HG02870 (cell line): ENCODE results near the gene STRADB.
"Not testable (repeated sequence)": the region's sequence is repeated elsewhere in the genome, so short reads cannot be mapped to it uniquely, and the experiment has no call there.

ENCODE experiments used
- ATAC-seq: cut with Tn5 transposase; IDR thresholded peaks from one replicate; pipeline ENCODE4 v1.9.1; 2021; ENCODE audit warnings: mild to moderate bottlenecking, moderate library complexity; ENCODE audit not compliant: unreplicated experiment

Gene STRADB, protein sequence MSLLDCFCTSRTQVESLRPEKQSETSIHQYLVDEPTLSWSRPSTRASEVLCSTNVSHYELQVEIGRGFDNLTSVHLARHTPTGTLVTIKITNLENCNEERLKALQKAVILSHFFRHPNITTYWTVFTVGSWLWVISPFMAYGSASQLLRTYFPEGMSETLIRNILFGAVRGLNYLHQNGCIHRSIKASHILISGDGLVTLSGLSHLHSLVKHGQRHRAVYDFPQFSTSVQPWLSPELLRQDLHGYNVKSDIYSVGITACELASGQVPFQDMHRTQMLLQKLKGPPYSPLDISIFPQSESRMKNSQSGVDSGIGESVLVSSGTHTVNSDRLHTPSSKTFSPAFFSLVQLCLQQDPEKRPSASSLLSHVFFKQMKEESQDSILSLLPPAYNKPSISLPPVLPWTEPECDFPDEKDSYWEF

DNA sequence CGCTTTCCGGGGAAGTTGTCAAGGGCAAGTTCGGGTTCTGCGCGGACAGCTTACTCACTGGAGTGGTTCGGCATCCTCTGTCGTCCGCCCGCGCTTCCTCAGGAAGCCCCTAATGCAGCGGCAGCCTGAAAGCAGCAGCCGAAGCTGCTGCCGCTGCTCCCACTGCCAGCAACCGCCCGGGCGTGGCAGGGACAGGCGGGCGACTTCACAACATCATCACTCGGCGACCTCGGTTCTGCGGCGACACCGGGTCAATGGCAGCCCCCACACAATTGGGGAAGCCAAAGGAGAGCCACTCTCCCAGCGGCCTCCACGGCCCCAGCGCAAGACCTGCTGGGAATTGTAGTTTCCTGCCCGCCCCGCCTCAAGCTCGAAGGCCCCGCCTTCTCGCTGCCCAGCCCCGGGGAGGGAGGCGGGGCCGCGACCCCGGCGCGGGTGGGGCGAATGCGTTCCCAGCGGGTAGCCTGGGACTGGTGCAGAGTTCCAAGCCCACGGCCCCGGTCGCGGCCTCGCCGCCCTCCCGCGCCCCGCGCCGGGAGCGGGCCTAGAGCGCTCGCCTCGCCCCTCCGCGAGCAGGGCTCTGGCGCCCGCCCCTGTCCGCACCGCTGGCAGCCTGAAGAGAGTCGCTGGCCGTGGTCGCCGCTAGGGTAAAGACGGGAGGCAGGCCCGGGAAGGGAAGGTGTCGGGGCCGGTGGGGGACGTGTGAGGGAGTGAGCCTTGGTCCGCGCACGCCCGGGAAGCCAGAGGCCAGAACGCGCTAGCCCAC lies at the start of gene STRADB, which contains the start of gene TRAK2:
STRADB (plus strand) TSS at position 449 of the 766 bp plus-strand sequence. CDS start 3,101 bp downstream, outside the sequence.
TRAK2 (minus strand) TSS at position 167 of the 766 bp plus-strand sequence. CDS start 30,951 bp downstream, outside the sequence.
- peak; percentile 95 for ATAC-seq

DNA sequence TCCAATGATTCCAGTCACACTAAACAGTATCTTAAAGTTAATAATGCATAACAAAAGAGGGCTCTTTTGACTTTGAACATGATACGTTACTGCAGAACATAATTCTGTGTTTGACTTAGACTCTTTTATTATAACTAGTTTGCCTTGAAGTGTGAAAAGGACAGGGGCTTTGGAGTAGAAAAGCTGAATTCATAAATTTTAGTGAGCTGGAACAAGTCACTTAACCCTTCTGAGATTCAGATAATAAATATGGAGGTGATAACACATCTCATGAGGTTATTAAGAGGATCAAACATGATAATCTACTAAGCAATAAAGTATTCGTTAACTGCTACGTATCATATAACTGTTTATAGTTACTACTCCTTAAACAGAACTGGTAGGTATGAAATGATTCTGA lies 49.7 kb upstream of the STRADB start:
- no peak for ATAC-seq

- no peak for ATAC-seq
Observed at GRCh38 chr2:201402651-201403562, 48.6 kb upstream of the STRADB start.

DNA sequence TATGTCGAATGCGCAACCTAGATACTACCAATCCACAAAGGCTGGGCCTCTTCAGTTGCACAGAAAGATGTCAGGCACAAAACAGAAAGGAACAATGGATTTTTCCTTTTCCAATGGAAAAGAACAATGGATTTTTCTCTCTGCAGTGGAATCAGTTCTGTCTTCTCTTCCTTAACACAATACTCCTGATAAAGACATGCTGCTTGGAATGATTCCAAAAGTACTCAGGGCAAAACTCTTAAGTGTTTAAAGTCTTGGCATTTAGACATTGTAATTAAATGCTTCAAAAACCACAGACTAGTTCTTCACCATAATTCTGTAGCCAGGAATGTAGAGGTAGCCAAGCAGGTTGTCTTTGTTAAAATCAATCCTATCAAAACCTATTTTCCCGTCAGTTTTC lies 47.7 kb upstream of the STRADB start:
- no peak for ATAC-seq

DNA sequence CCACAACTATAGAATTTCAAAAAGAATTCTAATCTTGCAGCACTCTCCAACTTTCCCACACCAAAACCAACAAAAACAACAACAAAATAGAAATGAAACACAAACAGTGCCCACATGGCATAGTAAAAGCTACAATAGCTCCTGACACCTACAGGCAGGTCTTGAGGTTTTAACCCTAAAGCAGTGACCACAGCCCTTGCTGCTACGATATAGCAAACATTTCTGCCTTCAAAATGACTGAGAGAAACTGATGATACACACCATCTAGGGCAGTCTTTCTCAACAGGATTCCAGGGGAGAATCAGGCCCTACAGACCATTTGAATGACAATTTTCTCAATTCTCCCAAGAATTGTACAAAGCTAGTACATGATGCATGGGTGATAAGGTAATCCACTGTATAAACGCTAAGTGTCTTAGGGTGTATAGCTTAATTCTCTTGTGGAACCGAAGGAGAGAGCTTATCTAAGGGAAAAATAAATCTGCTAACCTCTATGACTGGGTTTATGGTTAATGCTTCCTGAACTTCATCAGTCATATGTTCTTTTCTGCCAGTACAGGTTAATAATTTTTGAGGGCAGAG lies 46.8 kb upstream of the STRADB start:
- ATAC-seq, result no peak

DNA sequence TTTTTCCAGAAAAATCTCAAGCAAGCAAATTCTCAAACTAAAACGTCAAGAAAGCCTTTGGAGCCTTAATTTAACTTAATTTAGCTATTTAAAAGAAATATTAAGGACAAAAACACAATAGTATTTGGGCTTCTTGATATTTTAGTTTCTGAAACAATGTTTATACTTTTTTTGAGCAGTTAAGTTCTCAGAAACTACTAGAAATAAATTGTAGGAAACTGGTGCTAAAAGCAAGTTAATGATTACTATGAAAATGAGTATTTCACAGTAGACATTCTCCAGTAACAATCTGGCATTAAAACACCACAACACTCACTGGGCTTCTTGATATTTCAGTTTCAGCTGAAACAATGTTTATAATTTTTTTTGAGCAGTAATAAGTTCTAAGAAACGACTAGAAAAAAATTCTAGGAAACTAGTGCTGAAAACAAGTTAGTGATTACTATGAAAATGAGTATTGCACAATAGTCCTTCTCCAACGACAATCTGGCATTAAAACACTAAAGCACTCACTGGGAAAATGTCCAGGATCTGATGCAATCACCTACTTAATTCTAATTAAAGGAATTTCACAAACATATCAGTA lies 45.4 kb upstream of the STRADB start:
- no peak for ATAC-seq

DNA sequence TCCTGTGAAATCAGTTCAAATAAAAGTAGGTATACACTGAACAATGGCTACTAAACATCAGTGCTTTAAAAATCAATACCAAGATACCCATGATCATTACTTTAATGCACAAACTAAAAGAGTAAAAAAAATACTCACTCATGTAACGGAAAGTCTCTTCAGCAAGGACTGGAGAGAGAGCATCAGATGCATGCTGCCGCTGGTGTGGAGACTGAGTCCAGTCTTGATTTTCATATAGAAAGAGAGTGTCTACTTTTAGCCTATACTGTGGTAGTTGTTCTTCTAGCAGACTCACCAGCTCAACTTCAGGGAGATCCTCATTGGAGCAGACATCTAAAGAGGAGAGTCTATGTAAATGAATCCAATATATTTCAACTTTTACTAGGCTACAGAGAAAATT lies 44.3 kb upstream of the STRADB start:
- ATAC-seq, result no peak

- ATAC-seq, result no peak
Observed at GRCh38 chr2:201408931-201409330, 42.6 kb upstream of the STRADB start.

DNA sequence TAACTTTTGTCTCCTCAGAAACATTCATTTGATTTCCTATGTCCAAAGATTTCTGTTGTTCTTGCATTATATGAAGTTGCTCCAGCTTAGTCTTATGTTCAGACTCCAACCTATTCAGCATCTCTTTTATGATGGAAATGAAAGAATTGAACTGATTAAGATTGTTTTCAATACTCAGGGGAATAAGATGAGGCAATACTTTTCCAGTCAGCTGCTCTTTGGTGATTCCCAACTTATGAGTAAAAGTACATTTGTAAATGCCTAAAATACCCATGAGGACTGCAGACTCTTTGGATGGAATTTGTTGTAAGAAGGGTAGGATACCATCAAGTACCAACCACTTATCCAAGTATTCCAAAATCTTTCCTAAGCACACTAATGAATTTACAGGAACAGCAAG lies 40.1 kb upstream of the STRADB start:
- ATAC-seq, result no peak

DNA sequence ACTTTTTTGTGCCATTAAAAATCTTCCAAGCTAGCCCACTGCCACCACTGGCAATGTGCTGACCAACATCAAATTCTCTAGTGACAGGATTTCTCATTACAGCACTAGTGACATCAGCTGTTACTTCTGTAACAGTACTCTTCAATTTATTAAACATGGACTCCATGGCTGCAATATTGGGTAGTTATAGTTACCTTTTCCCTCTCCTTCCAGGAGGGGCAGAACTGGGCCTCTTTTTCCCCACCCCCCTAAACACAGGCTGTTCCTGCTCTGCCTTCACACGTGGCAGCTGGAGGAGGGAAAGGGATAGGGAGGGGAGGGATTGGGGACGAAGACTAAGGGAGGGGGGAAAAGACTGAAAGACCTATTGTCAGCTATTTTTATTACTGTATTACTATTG lies 38.4 kb upstream of the STRADB start:
- ATAC-seq, result no peak

DNA sequence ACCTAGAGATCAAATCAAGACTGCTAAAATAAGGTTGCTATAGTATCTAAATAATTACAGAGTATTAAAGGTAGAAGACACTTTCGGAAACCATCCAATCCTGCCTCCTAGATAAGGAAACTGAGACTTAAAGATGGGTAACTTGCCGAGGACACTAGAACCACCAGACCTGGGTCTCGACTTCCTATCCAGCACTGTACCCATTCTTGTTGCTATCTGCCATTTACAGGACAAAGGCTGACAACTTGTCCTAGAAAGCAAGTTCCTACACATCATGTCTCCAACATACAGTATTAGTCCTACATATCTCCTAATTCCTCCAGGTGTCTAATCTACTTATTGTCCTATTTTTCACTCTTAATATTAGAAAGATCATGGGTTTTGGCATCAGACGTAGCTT lies 38.0 kb upstream of the STRADB start:
- no peak for ATAC-seq

DNA sequence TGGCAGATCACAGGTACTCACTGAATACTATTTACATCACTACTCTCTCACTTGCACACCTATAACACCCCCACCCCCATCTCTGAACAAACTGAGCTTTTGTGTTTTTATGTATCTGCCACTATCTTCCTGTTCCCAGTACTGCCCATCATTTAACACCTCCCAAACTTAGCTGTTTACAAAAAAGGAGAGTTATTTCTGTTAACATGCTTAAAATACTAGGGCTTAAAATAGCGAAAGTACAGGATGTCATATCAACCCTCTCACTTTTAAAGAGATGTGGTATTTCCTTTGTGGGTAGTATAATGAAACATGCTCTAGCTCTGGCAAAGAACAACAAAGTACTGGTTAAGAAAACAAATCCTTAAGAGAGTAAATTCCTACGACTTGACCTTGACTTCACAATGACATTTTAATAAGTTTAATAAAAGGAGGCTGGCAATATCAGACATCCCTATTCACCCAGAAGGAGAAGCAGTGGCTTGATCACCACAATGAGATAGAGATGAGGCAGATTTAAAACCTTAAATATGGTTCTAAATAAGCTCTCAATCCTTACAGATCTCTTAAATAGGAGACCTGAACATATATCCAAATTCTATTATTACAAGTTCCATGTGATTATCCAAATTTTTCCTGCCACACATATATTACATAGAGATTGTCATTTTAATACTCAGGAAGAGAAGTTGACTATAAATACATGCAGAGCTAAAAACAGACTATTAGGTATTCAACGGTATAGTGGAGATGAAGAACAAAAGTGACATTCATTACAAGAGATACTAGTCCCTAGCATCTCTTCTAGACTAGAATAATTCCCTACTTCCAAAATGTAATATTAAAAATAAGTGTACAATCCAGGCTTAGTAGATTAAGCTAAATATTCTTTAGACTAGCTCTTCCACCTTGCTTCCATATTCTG lies 37.2 kb upstream of the STRADB start:
- ATAC-seq, result peak; percentile 66

DNA sequence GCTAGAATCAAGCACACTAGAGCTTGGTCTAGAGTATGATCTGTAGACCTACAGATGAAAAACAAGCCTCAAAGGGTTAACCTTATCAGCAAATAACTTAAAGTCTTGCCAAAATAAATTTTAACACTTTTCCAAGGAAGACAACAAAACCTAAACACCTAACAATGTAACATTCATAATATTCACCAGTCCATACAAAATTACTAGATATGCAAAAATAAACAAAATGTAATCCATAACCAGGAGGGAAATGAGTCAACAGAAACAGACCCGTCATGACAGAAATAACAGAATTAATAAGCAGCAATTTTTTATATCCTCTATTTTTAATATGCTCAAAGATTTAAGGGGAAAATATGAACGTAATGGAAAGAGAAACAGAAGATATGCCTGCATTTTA lies 36.4 kb upstream of the STRADB start:
- no peak for ATAC-seq

DNA sequence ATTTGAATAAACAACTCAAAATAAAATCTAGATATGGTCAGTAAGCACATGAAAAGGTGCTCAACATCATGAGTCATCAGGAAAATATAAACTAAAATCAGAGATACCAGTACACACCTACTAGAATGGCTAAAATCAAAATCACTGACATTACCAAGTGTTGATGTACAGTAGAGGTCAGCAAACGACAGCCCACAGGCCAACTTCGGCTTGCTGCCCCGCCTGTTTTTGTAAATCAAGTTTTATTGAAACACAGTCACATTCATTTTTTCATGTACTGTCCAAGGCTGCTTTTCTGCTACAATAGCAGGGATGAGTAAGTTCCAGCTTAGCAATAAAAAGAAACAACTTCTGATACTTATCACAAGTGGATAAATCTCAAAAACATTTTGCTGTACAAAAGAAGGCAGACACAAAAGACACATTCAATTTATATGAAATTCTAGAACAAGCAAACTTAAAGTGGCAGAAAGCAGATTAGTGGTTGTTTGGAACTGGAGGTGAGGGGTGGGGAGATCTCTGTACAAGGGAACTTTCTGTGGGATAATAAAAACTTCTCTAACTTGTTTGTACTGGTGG lies 32.4 kb upstream of the STRADB start:
- no peak for ATAC-seq

- ATAC-seq, result no peak
Observed at GRCh38 chr2:201419986-201420385, 31.6 kb upstream of the STRADB start.

DNA sequence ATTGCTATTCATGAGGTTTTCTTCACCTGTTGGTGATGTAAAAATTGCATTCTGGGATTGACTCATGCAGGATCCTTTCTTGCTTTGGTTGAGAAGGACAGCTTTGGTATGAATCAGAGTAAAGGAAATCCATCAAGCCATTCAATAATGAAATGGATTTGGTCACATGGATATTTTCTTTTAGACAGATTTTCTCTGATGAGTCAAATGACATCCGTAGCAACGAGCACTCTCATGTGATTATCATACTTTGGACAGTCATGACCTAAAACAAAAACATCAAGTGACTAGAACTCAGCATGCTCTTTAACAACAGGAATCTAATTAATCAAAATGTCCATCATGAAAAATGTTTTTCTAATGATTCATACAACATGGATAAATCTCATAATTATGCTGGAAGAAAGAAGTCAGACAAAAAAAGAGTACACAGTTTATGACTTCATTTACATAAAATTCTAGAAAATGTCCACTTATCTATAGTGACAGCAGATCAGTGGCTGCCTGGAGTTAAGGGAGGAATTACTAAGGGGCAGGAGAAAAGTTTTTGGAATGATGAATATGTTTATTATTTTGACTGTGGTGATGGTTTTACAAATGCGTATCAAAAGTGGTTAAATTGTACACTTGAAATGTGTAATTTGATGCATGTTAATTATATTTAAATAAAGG lies 31.0 kb upstream of the STRADB start:
- no peak for ATAC-seq

- no peak for ATAC-seq
Observed at GRCh38 chr2:201425952-201426351, 25.6 kb upstream of the STRADB start.

DNA sequence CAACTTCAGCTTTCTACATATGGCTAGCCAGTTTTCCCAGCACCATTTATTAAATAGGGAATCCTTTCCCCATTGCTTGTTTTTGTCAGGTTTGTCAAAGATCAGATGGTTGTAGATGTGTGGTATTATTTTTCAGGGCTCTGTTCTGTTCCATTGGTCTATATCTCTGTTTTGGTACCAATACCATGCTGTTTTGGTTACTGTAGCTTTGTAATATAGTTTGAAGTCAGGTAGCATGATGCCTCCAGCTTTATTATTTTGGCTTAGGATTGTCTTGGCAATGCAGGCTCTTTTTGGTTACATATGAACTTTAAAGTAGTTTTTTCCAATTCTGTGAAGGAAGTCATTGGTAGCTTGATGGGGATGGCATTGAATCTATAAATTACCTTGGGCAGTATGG lies 23.2 kb upstream of the STRADB start:
- ATAC-seq, result not testable (repeated sequence)
